Measurements from ENCODE around the gene NEU1.
"Not testable (repeated sequence)": the region's sequence is repeated elsewhere in the genome, so short reads cannot be mapped to it uniquely, and the experiment has no call there.

Gene NEU1

GRCh38 chr6:31862344-31863235 lies at the start of gene NEU1:
TSS of gene NEU1 (minus strand) at chr6:31862821. CDS start at chr6:31862776, 45 bp downstream.
- DNase-seq: peak; percentile 98

GRCh38 chr6:31911826-31912585 lies 49.4 kb upstream of the NEU1 start:
- DNase-seq: no peak

GRCh38 chr6:31909298-31909697 lies 46.7 kb upstream of the NEU1 start:
- DNase-seq: not testable (repeated sequence)

- no peak for DNase-seq
These were observed 46.2 kb upstream of the NEU1 start for GRCh38 chr6:31908791-31909190.

- DNase-seq: not testable (repeated sequence)
These were observed 45.6 kb upstream of the NEU1 start for GRCh38 chr6:31908255-31908654.

GRCh38 chr6:31907158-31907813 lies 44.7 kb upstream of the NEU1 start:
- no peak for DNase-seq

GRCh38 chr6:31906727-31907126 lies 44.1 kb upstream of the NEU1 start:
- not testable (repeated sequence) for DNase-seq

GRCh38 chr6:31906122-31906521 lies 43.5 kb upstream of the NEU1 start:
- no peak for DNase-seq

GRCh38 chr6:31905041-31905440 lies 42.4 kb upstream of the NEU1 start:
- DNase-seq: no peak

- no peak for DNase-seq
These were observed 41.3 kb upstream of the NEU1 start for GRCh38 chr6:31903957-31904356.

GRCh38 chr6:31901953-31902643 lies 39.5 kb upstream of the NEU1 start, which contains the start of gene ZBTB12:
TSS of gene ZBTB12 (minus strand) at chr6:31902086. CDS start at chr6:31901305, 781 bp downstream.
- DNase-seq: peak; percentile 96

GRCh38 chr6:31901415-31901952 lies 38.9 kb upstream of the NEU1 start:
- DNase-seq: no peak

- DNase-seq: peak; percentile 61
These were observed 38.3 kb upstream of the NEU1 start for GRCh38 chr6:31900917-31901414.

- no peak for DNase-seq
These were observed 37.5 kb upstream of the NEU1 start for GRCh38 chr6:31899882-31900722.

- no peak for DNase-seq
These were observed 36.6 kb upstream of the NEU1 start for GRCh38 chr6:31899215-31899614.

- DNase-seq: peak; percentile 74
These were observed 35.9 kb upstream of the NEU1 start for GRCh38 chr6:31898383-31899011.

- peak; percentile 89 for DNase-seq
These were observed 35.2 kb upstream of the NEU1 start, which contains the start of gene EHMT2 for GRCh38 chr6:31897612-31898382. TSS of gene EHMT2 (minus strand) at chr6:31897698. CDS start at chr6:31897677, 21 bp downstream.

- DNase-seq: peak; percentile 18
These were observed 34.4 kb upstream of the NEU1 start for GRCh38 chr6:31896856-31897611.

GRCh38 chr6:31896493-31896855 lies 33.9 kb upstream of the NEU1 start:
- no peak for DNase-seq
